ENCODE measurements around the gene CD84. TPM values are rescaled to one million over a fixed set of nuclear protein-coding genes. Genes with fewer than 3 reads are reported as not detected.
"Not testable (repeated sequence)": the region's sequence is repeated elsewhere in the genome, so short reads cannot be mapped to it uniquely, and the experiment has no call there.

CD84 gene
- total RNA-seq, 4 donors from 2014 or later: 1.8 to 5.8 (median 2.4) TPM

DNA sequence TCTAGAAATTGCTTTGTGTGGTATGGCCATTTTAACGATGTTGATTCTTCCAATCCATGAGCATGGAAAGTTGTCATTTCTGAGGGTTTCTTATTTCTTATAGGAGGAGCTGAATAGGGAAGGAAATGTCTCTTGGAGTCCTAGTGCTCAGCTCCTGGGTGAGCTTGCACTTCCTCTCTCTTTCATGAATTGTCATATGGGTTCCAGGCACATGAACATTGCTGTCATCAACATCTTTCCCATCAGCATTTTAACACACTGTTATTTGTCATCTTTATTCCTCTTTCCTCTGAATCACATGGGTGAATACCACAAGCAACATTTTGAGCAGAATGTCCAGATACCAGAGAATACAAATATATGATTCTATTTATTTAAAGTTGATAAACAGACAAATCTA lies 79.7 kb downstream of the CD84 start:
- no peak for DNase-seq
- no peak overlapping the region for H3K27ac ChIP-seq
- intact Hi-C loops (cut with DNase I): no loop called here

DNA sequence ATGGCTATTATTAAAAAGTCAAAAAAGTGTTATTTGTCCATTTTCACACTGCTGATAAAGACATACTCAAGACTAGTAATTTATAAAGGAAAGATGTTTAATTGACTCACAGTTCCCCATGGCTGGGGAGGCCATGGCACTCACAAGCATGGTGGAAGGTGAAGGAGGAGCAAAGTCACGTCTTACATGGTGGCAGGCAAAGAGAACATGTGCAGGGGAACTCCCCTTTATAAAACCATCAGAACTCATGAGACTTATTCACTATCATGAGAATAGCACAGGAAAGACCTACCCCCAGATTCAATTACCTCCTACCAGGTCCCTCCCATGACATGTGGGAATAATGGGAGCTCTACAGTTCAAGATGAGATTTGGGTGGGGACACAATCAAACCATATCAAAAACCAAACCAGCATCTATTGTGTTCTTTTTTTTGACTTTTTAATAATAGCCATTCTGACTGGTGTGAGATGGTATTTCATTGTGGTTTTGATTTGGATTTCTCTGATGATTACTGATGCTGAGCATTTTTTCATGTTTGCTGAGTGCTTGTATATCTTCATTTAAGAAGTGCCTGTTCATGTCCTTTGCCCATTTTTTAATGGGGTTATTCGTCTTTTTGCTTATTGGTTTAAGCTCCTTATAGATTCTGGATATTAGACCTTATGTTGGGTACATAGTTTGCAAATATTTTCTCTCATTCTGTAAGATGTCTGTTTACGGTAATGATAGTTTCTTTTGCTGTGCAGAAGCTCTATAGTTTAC lies 80.8 kb downstream of the CD84 start:
- DNase-seq; H3K36me3 ChIP-seq; H3K4me3 ChIP-seq (replicated peaks in 1 of 3); H3K27ac ChIP-seq; H3K4me1 ChIP-seq; intact Hi-C loops (cut with DNase I); H3K9me3 ChIP-seq; H3K27me3 ChIP-seq: not testable (repeated sequence)
- 85 to 88% methylated on average over 3 of the region's 3 CpGs for WGBS, 2 donors

More for the DNA sequence above, 79.7 kb downstream of the CD84 start:
- TF ChIP-seq, protein P1, sequence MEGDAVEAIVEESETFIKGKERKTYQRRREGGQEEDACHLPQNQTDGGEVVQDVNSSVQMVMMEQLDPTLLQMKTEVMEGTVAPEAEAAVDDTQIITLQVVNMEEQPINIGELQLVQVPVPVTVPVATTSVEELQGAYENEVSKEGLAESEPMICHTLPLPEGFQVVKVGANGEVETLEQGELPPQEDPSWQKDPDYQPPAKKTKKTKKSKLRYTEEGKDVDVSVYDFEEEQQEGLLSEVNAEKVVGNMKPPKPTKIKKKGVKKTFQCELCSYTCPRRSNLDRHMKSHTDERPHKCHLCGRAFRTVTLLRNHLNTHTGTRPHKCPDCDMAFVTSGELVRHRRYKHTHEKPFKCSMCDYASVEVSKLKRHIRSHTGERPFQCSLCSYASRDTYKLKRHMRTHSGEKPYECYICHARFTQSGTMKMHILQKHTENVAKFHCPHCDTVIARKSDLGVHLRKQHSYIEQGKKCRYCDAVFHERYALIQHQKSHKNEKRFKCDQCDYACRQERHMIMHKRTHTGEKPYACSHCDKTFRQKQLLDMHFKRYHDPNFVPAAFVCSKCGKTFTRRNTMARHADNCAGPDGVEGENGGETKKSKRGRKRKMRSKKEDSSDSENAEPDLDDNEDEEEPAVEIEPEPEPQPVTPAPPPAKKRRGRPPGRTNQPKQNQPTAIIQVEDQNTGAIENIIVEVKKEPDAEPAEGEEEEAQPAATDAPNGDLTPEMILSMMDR (IDR thresholded peaks at IDR 0.05): no peak
- no peak for TF ChIP-seq POLR2A (IDR thresholded peaks at IDR 0.05)
- Histone ChIP-seq H3K4me3 (replicated peaks in 1 of 3) (no peak overlapping the region), H3K9me3 (no peaks in the 10 kb centered on the region), H3K4me1 (no peaks in the 10 kb centered on the region), H3K27me3 (no peaks in the 10 kb centered on the region), H3K36me3 (no peaks in the 10 kb centered on the region)
- 91 to 92% methylated on average over 1 of the region's 1 CpG for WGBS, 2 donors

DNA sequence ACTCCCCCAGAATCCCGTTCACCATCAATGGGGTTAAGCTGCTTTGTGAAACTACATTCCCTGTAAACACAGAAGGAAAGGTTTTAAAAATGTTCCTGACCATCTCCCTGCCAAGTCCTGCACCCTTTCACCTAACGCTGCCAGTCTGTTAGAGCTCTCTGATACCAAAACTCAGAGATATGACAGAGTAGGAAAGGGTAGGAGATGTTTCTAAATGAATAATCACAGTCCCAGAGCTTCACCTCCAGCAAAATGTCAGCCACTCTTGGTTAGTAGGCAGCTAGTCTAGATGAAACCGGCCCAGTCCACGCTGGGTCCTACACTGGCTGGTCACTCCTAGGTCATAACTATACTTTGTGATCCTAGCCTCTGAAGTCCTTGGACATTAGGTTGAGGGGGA lies 83.0 kb downstream of the CD84 start:
- no peak for DNase-seq
- TF ChIP-seq POLR2A (IDR thresholded peaks at IDR 0.05): no peak
- TF ChIP-seq, protein P1 (IDR thresholded peaks at IDR 0.05): no peak
- WGBS, 2 donors: 86 to 91% methylated on average over 4 of the region's 4 CpGs

DNA sequence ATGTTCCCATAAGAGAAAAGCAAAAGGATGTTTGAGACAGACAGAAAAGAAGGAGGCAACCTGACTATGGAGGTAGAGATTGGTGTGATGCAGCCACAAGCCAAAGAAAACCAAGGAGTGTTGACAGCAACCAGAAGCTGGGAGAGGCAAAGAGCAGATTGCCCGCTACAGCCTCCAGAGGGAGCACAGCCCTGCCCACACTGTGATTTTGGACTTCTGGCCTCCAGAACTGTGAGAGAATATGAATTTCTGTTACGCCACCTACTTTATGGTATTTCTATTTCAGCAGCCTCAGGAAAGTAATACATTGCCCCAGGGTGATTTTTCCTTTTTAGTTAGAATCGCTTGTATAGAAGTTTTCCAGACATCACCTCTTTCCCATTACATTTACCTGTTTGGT lies 84.7 kb downstream of the CD84 start:
- intact Hi-C loops (cut with DNase I): no loop called here
- WGBS, 2 donors: 76 to 84% methylated on average over 3 of the region's 3 CpGs
- Histone ChIP-seq H3K36me3 (no peaks in the 10 kb centered on the region), H3K4me3 (replicated peaks in 1 of 3) (no peak overlapping the region), H3K27ac (no peak overlapping the region), H3K4me1 (no peaks in the 10 kb centered on the region), H3K27me3 (no peaks in the 10 kb centered on the region), H3K9me3 (no peaks in the 10 kb centered on the region)
- TF ChIP-seq, protein P1 (IDR thresholded peaks at IDR 0.05): no peak
- no peak for TF ChIP-seq POLR2A (IDR thresholded peaks at IDR 0.05)
- no peak for DNase-seq

More for the DNA sequence above, 83.0 kb downstream of the CD84 start:
- Histone ChIP-seq H3K4me1 (no peaks in the 10 kb centered on the region), H3K27me3 (no peaks in the 10 kb centered on the region), H3K4me3 (replicated peaks in 1 of 3) (no peak overlapping the region), H3K27ac (no peak overlapping the region), H3K9me3 (no peaks in the 10 kb centered on the region), H3K36me3 (no peaks in the 10 kb centered on the region)
- intact Hi-C loops (cut with DNase I): no loop called here

DNA sequence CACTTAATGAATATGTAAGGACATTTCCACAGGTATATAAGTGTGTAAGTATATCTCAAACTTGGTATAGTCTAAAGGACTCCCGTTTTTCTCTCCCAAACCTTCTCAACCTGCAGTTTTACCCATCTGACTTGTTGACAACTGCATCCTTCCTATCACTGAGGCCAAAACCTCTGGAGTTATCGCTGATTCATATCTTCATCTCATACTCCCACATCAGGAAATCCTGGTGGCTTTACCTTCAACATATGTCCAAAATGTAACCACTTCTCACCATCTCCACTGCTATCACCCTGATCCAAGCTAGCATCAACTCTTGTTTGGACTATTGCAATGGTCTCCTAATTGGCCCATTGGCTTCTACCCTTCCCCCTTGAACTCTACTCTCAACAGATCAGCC lies 86.7 kb downstream of the CD84 start:
- intact Hi-C loops (cut with DNase I): no loop called here
- Histone ChIP-seq H3K36me3 (no peaks in the 10 kb centered on the region), H3K4me3 (replicated peaks in 1 of 3) (no peak overlapping the region), H3K27me3 (no peaks in the 10 kb centered on the region), H3K27ac (no peak overlapping the region), H3K4me1 (no peaks in the 10 kb centered on the region), H3K9me3 (no peaks in the 10 kb centered on the region)
- no peak for DNase-seq
- WGBS, 2 donors: 82 to 87% methylated on average over 2 of the region's 2 CpGs
- no peak for TF ChIP-seq POLR2A (IDR thresholded peaks at IDR 0.05)
- TF ChIP-seq, protein P1 (IDR thresholded peaks at IDR 0.05): no peak
